Neural progenitor cell (in vitro differentiated cells): ENCODE data around the gene ZPLD1.

ENCODE experiments used
- CTCF ChIP-seq: fragments of 200-600 bp; sonication (generic); IDR thresholded peaks from 2 replicates; pipeline ENCODE4 v1.5.1; 2017; ENCODE audit warnings: antibody characterized with exemption, mild to moderate bottlenecking
- EZH2phosphoT487 ChIP-seq: fragments of 200-600 bp; sonication (generic); IDR thresholded peaks from 2 replicates; pipeline ENCODE4 v1.6.1; 2017; ENCODE audit warnings: antibody characterized with exemption

- TF ChIP-seq CTCF (no peak), EZH2phosphoT487 (no peak)
These were observed 29.4 kb downstream of the ZPLD1 start for GRCh38 chr3:102464261-102464660.
